ENCODE results near the gene KY. TPM values are rescaled to one million over a fixed set of nuclear protein-coding genes. Genes with fewer than 3 reads are reported as not detected.

KY gene
- total and polyA plus RNA-seq, 8 donors, result 0.10 to 4.3 (median 1.1) TPM

DNA sequence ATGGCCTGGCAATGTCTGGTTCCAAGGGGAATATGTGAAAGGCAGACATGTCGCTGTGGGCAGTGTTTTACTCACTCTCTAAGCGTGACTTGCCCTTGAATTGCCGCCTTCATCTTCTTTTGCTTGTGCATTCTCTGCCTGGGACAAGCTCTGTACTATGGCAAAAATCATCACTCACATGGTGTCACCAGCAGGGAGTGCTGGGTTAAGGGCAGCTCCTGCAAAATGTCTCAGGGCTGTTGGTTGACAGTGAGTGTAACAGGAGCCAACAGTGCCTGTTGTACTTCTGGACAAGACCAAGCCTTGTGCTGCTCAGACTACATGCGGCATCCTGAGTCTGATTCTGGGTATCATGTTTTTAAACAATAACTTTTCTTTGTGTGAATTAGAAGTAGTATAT is 45.3 kb upstream of the KY start:
- no peak for TF ChIP-seq CTCF (IDR thresholded peaks at IDR 0.05)

GRCh38 chr3:134694946-134695543 is 44.2 kb upstream of the KY start:
- DNase-seq (no peak), ATAC-seq (no peak)
- TF ChIP-seq CTCF (IDR thresholded peaks at IDR 0.05), result no peak
- intact Hi-C loops (cut with DNase I), result no loop called here
- Histone ChIP-seq H3K27me3 (no peaks in the 10 kb centered on the region), H3K4me1 (no peaks in the 10 kb centered on the region), H3K36me3 (no peaks in the 10 kb centered on the region), H3K4me3 (no peak overlapping the region), H3K27ac (no peak overlapping the region), H3K9me3 (no peaks in the 10 kb centered on the region)

More for the DNA sequence above, 45.3 kb upstream of the KY start:
- Histone ChIP-seq H3K27ac (no peak overlapping the region), H3K27me3 (no peaks in the 10 kb centered on the region), H3K4me3 (no peak overlapping the region), H3K4me1 (no peaks in the 10 kb centered on the region), H3K9me3 (no peaks in the 10 kb centered on the region), H3K36me3 (no peaks in the 10 kb centered on the region)
- intact Hi-C loops (cut with DNase I), result no loop called here
- DNase-seq, result no peak
- ATAC-seq, result no peak

- no peak overlapping the region for H3K27ac ChIP-seq
- H3K4me3 ChIP-seq, result no peak overlapping the region
- H3K4me1 ChIP-seq, result no peaks in the 10 kb centered on the region
- H3K36me3 ChIP-seq, result no peaks in the 10 kb centered on the region
- intact Hi-C loops (cut with DNase I), result no loop called here
- DNase-seq, result no peak
- no peak for ATAC-seq
- no peaks in the 10 kb centered on the region for H3K9me3 ChIP-seq
- H3K27me3 ChIP-seq, result no peaks in the 10 kb centered on the region
- no peak for TF ChIP-seq CTCF (IDR thresholded peaks at IDR 0.05)
These were observed 43.6 kb upstream of the KY start for GRCh38 chr3:134694466-134694865.

- no peaks in the 10 kb centered on the region for H3K27me3 ChIP-seq
- H3K36me3 ChIP-seq, result no peaks in the 10 kb centered on the region
- DNase-seq (no peak), ATAC-seq (no peak)
- no peaks in the 10 kb centered on the region for H3K9me3 ChIP-seq
- intact Hi-C loops (cut with DNase I), result no loop called here
- no peaks in the 10 kb centered on the region for H3K4me1 ChIP-seq
- TF ChIP-seq CTCF (IDR thresholded peaks at IDR 0.05), result no peak
- no peak overlapping the region for H3K4me3 ChIP-seq
- no peak overlapping the region for H3K27ac ChIP-seq
These were observed 43.0 kb upstream of the KY start for GRCh38 chr3:134693804-134694203.

- TF ChIP-seq CTCF (IDR thresholded peaks at IDR 0.05), result no peak
- DNase-seq (no peak), ATAC-seq (no peak)
- Histone ChIP-seq H3K4me1 (no peaks in the 10 kb centered on the region), H3K36me3 (no peaks in the 10 kb centered on the region), H3K27ac (no peak overlapping the region), H3K9me3 (no peaks in the 10 kb centered on the region), H3K27me3 (no peaks in the 10 kb centered on the region), H3K4me3 (no peak overlapping the region)
- intact Hi-C loops (cut with DNase I), result no loop called here
These were observed 42.4 kb upstream of the KY start for GRCh38 chr3:134693226-134693625.

Data from left lung (tissue), 10 donors.